GM23338 (cell line): ENCODE results near the gene SLC44A1. TPM values are rescaled to one million over a fixed set of nuclear protein-coding genes. Genes with fewer than 3 reads are reported as not detected.

Source experiments
- ATAC-seq: fragments of 200-7000 bp; cut with Tn5 transposase; 3 replicates; pipeline ENCODE4 v1.9.1; 2020
- DNase-seq: peaks from one replicate; pipeline ENCODE4 v3.0.0-alpha.2; 2015; ENCODE audit warnings: low spot score
- H2AFZ ChIP-seq: fragments of 200-600 bp; sonication (generic); 2 replicates; pipeline ENCODE4 v1.8.0; 2016; ENCODE audit warnings: antibody characterized with exemption, mild to moderate bottlenecking, moderate library complexity
- H3F3A ChIP-seq: fragments of 200-600 bp; sonication (generic); replicated peaks from 2 replicates; pipeline ENCODE4 v1.8.0; 2017; ENCODE audit warnings: antibody characterized with exemption, mixed run types, low read depth
- H3K27ac ChIP-seq: fragments of 200-600 bp; sonication (generic); 2 replicates; pipeline ENCODE4 v1.6.1; 2016; ENCODE audit warnings: low read depth
- H3K27me3 ChIP-seq: fragments of 200-600 bp; sonication (generic); 2 replicates; pipeline ENCODE4 v1.8.0; 2016; ENCODE audit warnings: mild to moderate bottlenecking, mixed run types, moderate library complexity; ENCODE audit not compliant: insufficient read depth
- H3K36me3 ChIP-seq: fragments of 200-600 bp; sonication (generic); 2 replicates; pipeline ENCODE4 v1.8.0; 2016; ENCODE audit warnings: mild to moderate bottlenecking; ENCODE audit not compliant: insufficient read depth
- H3K4me1 ChIP-seq: fragments of 200-600 bp; sonication (generic); 2 replicates; pipeline ENCODE4 v1.8.0; 2016; ENCODE audit warnings: mild to moderate bottlenecking, moderate library complexity; ENCODE audit not compliant: insufficient read depth
- H3K4me2 ChIP-seq: fragments of 200-600 bp; sonication (generic); 2 replicates; pipeline ENCODE4 v1.7.1; 2017; ENCODE audit warnings: mixed run types
- H3K4me3 ChIP-seq: fragments of 200-600 bp; sonication (generic); 2 replicates; pipeline ENCODE4 v1.6.1; 2016; ENCODE audit warnings: mixed run types
- H3K79me2 ChIP-seq: fragments of 200-600 bp; sonication (generic); replicated peaks from 2 replicates; pipeline ENCODE4 v1.8.0; 2017; ENCODE audit warnings: mild to moderate bottlenecking; ENCODE audit not compliant: insufficient read depth
- H3K9me2 ChIP-seq: fragments of 200-600 bp; sonication (generic); 2 replicates; pipeline ENCODE4 v1.8.0; 2017; ENCODE audit not compliant: insufficient read depth
- H4K20me1 ChIP-seq: fragments of 200-600 bp; sonication (generic); replicated peaks from 2 replicates; pipeline ENCODE4 v1.8.0; 2017; ENCODE audit warnings: mild to moderate bottlenecking; ENCODE audit not compliant: insufficient read depth
- H3K27ac Mint-ChIP-seq: 2 replicates; pipeline ENCODE4 v1.8.0; 2020; ENCODE audit warnings: inconsistent platforms, mild to moderate bottlenecking, moderate library complexity, mixed read lengths
- H3K27me3 Mint-ChIP-seq: 3 replicates; pipeline ENCODE4 v1.8.0; 2022; ENCODE audit warnings: low read depth, mild to moderate bottlenecking, moderate library complexity, mixed read lengths, inconsistent platforms; ENCODE audit not compliant: insufficient read depth, poor library complexity
- H3K36me3 Mint-ChIP-seq: 3 replicates; pipeline ENCODE4 v1.8.0; 2021; ENCODE audit warnings: low read depth, mild to moderate bottlenecking, inconsistent platforms, moderate library complexity, mixed read lengths
- H3K4me1 Mint-ChIP-seq: 3 replicates; pipeline ENCODE4 v1.8.0; 2020; ENCODE audit warnings: mild to moderate bottlenecking, inconsistent platforms, mixed read lengths
- H3K4me3 Mint-ChIP-seq: 3 replicates; pipeline ENCODE4 v1.8.0; 2021; ENCODE audit warnings: moderate library complexity, mild to moderate bottlenecking, inconsistent platforms, mixed read lengths
- H3K9me3 Mint-ChIP-seq: 3 replicates; pipeline ENCODE4 v1.8.0; 2020; ENCODE audit warnings: moderate library complexity, mild to moderate bottlenecking, inconsistent platforms, mixed read lengths
- CREB1 ChIP-seq: fragments of 250-450 bp; sonication (Bioruptor Pico); IDR thresholded peaks from 2 replicates; pipeline ENCODE4 v1.5.0; 2020; ENCODE audit warnings: low read depth, mild to moderate bottlenecking, moderate library complexity
- CTCF ChIP-seq, 2 experiments: fragments of 200-600 bp in 1 of 2; sonication (generic) in 1 of 2; conservative IDR thresholded peaks; 2 replicates each; pipeline versions ENCODE4 v1.5.1 to v1.6.1; 2016 to 2017; ENCODE audit warnings: antibody characterized with exemption in 2 of 2, low read depth in 2 of 2, mild to moderate bottlenecking in 2 of 2, moderate library complexity in 1 of 2
- EZH2 ChIP-seq: fragments of 200-600 bp; sonication (generic); IDR thresholded peaks from one replicate; pipeline ENCODE4 v1.8.0; 2017; ENCODE audit warnings: antibody characterized with exemption, mild to moderate bottlenecking, low read depth; ENCODE audit not compliant: unreplicated experiment
- EZH2phosphoT487 ChIP-seq: fragments of 200-600 bp; sonication (generic); IDR thresholded peaks from one replicate; pipeline ENCODE4 v1.8.1; 2018; ENCODE audit warnings: antibody characterized with exemption; ENCODE audit not compliant: unreplicated experiment
- JUNB ChIP-seq: IDR thresholded peaks from one replicate; pipeline ENCODE4 v1.6.1; 2016; ENCODE audit warnings: antibody characterized with exemption; ENCODE audit not compliant: unreplicated experiment
- NANOG ChIP-seq: IDR thresholded peaks from 2 replicates; pipeline ENCODE4 v1.6.1; 2016; ENCODE audit warnings: antibody characterized with exemption, borderline replicate concordance
- POLR2AphosphoS5 ChIP-seq: IDR thresholded peaks from 2 replicates; pipeline ENCODE4 v1.6.1; 2016; ENCODE audit warnings: antibody characterized with exemption, low read depth
- REST ChIP-seq: IDR thresholded peaks from one replicate; pipeline ENCODE4 v1.6.1; 2018; ENCODE audit warnings: antibody characterized with exemption; ENCODE audit not compliant: unreplicated experiment
- STAT1 ChIP-seq: IDR thresholded peaks from one replicate; pipeline ENCODE4 v1.6.1; 2016; ENCODE audit warnings: antibody characterized with exemption; ENCODE audit not compliant: unreplicated experiment
- ZNF114 ChIP-seq: fragments of 250-450 bp; sonication (Bioruptor Pico); IDR thresholded peaks from 2 replicates; pipeline ENCODE4 v1.5.0; 2020; ENCODE audit warnings: mild to moderate bottlenecking, moderate library complexity
- ZNF331 ChIP-seq: fragments of 250-450 bp; sonication (Bioruptor Pico); IDR thresholded peaks from 2 replicates; pipeline ENCODE4 v1.5.0; 2020; ENCODE audit warnings: low read depth, mild to moderate bottlenecking, moderate library complexity
- polyA plus RNA-seq: library from polyadenylated mRNA; unstranded; fragments of >200 nt; fragmentation: Nextera tagmentation; extraction: Ambion mirVana; gene quantifications from 2 replicates; pipeline ENCODE4 v1.2.1, GENCODE V29; 2016
- total RNA-seq: library from RNA; depleted of rRNA; stranded (reverse); fragments of >200 nt; shearing (Covaris generic); gene quantifications from 2 replicates; pipeline ENCODE4 v1.2.3, GENCODE V29; 2014
- TF ChIP-seq, protein P1 (sequence below): IDR thresholded peaks from 2 replicates; pipeline ENCODE4 v1.6.1; 2016; ENCODE audit warnings: antibody characterized with exemption
- TF ChIP-seq, protein P2 (sequence below): fragments of 250-450 bp; sonication (Bioruptor Pico); IDR thresholded peaks from 2 replicates; pipeline ENCODE4 v1.5.0; 2020; ENCODE audit warnings: mild to moderate bottlenecking, moderate library complexity

The SLC44A1 gene
- total and polyA plus RNA-seq, 2 experiments from 2014 or later: 14.9 to 75.0 TPM

GRCh38 chr9:105385381-105385985, 141.0 kb downstream of the SLC44A1 start:
- no peak overlapping the region for H3K4me3 ChIP-seq
- ATAC-seq (no peak), DNase-seq (peak; percentile 27)
- no peak overlapping the region for H2AFZ ChIP-seq
- Mint-ChIP-seq H3K4me3 (no peak overlapping the region), H3K9me3 (no peaks in the 10 kb centered on the region), H3K27ac (no peak overlapping the region), H3K36me3 (peaks cover 10% of the 10 kb centered on the region; the same call in 2 of the 3 replicates), H3K4me1 (peaks cover 31% of the 10 kb centered on the region), H3K27me3 (no peaks in the 10 kb centered on the region)
- H3K4me2 ChIP-seq: no peak overlapping the region
- H3K79me2 ChIP-seq: no peaks in the 10 kb centered on the region
- no peaks in the 10 kb centered on the region; the same call in 1 of the 2 replicates for H3K9me2 ChIP-seq
- H3K27me3 ChIP-seq: no peaks in the 10 kb centered on the region
- no peaks in the 10 kb centered on the region for H4K20me1 ChIP-seq
- no peak overlapping the region for H3K27ac ChIP-seq
- no peaks in the 10 kb centered on the region for H3K36me3 ChIP-seq
- TF ChIP-seq STAT1 (no peak), CREB1 (CRISPR knock-in tag) (no peak), CTCF (conservative IDR thresholded peaks at IDR 0.05; ENCODE audit: low read depth in 2 of 2) (no peak), ZNF331 (no peak), JUNB (no peak), EZH2 (no peak), EZH2phosphoT487 (no peak), ZNF114 (CRISPR knock-in tag) (no peak), NANOG (no peak), REST (no peak), POLR2AphosphoS5 (no peak)
- TF ChIP-seq, protein P1, sequence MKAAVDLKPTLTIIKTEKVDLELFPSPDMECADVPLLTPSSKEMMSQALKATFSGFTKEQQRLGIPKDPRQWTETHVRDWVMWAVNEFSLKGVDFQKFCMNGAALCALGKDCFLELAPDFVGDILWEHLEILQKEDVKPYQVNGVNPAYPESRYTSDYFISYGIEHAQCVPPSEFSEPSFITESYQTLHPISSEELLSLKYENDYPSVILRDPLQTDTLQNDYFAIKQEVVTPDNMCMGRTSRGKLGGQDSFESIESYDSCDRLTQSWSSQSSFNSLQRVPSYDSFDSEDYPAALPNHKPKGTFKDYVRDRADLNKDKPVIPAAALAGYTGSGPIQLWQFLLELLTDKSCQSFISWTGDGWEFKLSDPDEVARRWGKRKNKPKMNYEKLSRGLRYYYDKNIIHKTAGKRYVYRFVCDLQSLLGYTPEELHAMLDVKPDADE: no peak
- TF ChIP-seq, protein P2, sequence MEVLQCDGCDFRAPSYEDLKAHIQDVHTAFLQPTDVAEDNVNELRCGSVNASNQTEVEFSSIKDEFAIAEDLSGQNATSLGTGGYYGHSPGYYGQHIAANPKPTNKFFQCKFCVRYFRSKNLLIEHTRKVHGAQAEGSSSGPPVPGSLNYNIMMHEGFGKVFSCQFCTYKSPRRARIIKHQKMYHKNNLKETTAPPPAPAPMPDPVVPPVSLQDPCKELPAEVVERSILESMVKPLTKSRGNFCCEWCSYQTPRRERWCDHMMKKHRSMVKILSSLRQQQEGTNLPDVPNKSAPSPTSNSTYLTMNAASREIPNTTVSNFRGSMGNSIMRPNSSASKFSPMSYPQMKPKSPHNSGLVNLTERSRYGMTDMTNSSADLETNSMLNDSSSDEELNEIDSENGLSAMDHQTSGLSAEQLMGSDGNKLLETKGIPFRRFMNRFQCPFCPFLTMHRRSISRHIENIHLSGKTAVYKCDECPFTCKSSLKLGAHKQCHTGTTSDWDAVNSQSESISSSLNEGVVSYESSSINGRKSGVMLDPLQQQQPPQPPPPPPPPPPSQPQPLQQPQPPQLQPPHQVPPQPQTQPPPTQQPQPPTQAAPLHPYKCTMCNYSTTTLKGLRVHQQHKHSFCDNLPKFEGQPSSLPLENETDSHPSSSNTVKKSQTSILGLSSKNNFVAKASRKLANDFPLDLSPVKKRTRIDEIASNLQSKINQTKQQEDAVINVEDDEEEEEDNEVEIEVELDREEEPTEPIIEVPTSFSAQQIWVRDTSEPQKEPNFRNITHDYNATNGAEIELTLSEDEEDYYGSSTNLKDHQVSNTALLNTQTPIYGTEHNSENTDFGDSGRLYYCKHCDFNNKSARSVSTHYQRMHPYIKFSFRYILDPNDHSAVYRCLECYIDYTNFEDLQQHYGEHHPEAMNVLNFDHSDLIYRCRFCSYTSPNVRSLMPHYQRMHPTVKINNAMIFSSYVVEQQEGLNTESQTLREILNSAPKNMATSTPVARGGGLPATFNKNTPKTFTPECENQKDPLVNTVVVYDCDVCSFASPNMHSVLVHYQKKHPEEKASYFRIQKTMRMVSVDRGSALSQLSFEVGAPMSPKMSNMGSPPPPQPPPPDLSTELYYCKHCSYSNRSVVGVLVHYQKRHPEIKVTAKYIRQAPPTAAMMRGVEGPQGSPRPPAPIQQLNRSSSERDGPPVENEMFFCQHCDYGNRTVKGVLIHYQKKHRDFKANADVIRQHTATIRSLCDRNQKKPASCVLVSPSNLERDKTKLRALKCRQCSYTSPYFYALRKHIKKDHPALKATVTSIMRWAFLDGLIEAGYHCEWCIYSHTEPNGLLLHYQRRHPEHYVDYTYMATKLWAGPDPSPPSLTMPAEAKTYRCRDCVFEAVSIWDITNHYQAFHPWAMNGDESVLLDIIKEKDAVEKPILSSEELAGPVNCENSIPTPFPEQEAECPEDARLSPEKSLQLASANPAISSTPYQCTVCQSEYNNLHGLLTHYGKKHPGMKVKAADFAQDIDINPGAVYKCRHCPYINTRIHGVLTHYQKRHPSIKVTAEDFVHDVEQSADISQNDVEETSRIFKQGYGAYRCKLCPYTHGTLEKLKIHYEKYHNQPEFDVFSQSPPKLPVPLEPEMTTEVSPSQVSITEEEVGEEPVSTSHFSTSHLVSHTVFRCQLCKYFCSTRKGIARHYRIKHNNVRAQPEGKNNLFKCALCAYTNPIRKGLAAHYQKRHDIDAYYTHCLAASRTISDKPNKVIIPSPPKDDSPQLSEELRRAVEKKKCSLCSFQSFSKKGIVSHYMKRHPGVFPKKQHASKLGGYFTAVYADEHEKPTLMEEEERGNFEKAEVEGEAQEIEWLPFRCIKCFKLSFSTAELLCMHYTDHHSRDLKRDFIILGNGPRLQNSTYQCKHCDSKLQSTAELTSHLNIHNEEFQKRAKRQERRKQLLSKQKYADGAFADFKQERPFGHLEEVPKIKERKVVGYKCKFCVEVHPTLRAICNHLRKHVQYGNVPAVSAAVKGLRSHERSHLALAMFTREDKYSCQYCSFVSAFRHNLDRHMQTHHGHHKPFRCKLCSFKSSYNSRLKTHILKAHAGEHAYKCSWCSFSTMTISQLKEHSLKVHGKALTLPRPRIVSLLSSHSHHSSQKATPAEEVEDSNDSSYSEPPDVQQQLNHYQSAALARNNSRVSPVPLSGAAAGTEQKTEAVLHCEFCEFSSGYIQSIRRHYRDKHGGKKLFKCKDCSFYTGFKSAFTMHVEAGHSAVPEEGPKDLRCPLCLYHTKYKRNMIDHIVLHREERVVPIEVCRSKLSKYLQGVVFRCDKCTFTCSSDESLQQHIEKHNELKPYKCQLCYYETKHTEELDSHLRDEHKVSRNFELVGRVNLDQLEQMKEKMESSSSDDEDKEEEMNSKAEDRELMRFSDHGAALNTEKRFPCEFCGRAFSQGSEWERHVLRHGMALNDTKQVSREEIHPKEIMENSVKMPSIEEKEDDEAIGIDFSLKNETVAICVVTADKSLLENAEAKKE (CRISPR knock-in tag): no peak
- H3K4me1 ChIP-seq: peaks cover 21% of the 10 kb centered on the region
- H3F3A ChIP-seq: no peaks in the 10 kb centered on the region
